ENCODE data around the gene ZNF135.

ZNF135 gene

DNA sequence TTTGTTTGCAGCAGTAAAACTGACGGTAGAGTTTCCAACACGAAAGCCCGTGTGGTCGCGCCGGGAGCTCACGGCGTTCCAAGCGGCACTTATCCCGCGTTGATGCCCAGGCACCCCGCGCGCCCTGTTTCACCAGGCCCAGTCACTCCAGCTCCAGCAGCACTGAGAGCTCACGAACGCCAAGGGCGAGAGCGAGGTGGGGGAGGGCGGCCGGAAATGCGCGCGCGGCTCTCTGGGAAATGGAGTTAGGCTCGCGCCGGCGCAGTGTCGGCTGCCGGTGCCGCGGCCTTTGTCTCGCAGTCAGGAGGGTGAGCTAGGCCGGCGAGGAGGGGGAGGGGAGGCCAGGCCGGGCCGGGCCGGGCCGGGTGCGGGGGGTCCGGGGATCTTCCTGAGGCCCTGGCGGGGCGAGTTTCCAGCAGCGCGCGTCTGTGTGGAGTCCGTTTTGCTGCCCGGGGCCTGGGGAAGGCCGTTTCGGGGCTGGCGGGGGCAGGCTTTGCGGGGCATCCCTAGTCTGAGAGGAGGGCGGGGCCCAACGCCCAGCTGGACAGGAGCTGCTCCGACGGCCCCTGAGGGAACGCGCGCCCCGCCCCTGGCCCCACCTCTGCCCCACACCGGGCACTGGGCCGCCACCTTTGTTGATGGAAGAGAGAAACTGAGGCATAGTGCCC, at the start of gene ZNF135:
Gene ZNF135, plus strand, starts transcription at position 280 of the 668 bp plus-strand sequence. CDS start 721 bp downstream, outside the sequence.
- peak; percentile 52 for DNase-seq (ENCODE audit: low read depth)

DNA sequence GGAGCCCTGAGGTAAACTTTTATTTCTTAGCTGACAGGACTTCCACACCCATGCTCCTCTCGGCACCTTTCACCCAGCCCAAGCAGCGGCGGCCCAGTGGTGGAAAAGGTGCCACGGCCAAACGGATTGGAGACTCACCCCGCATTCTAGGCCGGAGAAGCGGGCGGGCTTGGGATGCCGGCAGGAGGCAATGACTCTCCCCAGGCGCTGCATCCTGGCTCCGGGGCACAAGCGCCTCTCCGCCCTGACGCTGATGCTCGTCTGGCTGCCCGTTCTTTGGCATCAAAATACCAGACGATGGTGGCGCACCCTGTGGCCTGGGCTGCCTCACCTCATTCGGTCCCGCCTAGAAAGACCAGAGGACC, 49.8 kb upstream of the ZNF135 start:
- DNase-seq (ENCODE audit: low read depth): no peak

DNA sequence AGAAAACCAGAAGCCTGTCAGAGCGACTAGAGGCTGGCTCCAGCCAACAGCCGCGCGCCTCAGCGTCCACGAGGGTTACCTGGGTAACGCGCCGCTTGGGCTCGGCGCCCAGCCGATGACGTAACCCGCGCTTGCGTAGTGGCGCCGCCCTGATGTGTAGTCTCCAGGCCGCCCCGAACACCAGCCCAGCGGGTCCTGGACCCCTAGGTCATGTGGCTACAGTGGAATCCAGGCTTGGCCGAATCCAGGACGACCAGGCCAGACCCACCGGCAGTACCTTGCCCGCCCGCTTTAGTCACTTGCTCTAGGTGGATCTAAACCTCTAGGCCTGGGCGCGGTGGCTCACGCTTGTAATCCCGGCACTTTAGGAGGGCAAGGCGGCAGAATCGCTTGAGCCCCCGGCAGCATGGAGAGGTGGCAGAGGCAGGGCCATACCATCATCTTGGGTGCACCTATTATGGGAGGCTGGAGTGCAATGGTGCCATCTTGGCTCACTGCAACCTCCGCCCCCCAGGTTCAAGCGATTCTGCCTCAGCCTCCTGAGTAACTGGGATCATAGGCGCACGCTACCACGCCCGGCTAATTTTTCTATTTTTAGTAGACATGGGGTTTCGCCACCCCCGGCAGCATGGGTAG, 49.3 kb upstream of the ZNF135 start:
- DNase-seq (ENCODE audit: low read depth): peak; percentile 43

DNA sequence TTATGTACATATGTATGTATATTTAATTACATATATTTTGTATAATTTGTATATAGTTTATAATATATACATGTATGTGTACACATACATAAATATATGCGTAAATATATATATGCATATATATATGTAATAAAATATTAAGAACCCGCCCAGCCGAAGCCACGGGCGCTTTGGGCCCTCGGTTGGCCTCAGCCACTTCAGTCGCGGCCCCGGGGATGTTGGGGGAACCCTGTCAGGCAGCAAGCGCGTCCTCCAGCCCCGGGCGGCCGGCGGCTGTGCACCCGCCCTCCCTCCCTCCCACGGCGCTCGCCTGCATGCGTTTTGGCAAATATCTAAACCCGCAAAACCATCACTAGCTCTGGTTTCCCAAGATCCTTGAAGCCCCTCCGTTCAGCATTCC, 48.6 kb upstream of the ZNF135 start:
- no peak for DNase-seq (ENCODE audit: low read depth)

DNA sequence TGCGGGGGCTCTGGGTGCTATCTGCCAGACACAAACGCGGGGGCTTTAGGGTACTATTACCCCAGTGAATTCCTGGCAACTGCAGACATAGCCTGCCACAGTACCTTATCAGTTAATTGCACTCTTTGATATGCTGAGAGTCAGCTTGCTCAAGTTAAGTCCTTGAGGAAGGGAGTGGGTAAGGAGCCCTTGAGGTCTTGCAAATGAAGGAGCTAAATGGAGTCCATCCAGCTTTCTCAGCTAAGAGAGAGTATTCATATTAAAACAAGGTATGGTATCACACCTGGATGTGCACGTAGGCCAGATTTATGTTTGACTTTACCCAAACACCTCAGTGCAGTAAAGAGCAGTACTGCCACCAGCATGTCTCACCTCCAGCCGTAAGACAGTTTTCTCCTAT, 44.9 kb upstream of the ZNF135 start:
- DNase-seq (ENCODE audit: low read depth): no peak

DNA sequence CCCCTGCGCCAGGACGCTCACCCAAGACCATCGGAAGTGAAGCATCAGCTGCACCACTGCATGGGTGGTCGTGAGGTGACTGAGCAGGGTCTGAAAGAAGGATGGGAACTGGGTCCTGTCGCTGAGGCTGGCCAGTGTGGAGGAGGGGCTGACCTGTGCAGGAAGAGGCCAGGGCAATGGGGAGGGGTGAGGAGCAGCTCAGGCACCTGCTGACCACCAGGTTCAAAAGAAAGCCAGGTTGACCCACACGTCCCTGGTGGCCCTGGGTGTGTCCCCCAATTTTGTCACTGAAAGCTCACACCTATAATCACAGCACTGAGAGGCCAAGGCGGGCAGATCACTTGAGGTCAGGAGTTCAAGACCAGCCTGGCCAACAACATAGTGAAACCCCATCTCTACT, 39.0 kb upstream of the ZNF135 start:
- DNase-seq (ENCODE audit: low read depth): no peak

DNA sequence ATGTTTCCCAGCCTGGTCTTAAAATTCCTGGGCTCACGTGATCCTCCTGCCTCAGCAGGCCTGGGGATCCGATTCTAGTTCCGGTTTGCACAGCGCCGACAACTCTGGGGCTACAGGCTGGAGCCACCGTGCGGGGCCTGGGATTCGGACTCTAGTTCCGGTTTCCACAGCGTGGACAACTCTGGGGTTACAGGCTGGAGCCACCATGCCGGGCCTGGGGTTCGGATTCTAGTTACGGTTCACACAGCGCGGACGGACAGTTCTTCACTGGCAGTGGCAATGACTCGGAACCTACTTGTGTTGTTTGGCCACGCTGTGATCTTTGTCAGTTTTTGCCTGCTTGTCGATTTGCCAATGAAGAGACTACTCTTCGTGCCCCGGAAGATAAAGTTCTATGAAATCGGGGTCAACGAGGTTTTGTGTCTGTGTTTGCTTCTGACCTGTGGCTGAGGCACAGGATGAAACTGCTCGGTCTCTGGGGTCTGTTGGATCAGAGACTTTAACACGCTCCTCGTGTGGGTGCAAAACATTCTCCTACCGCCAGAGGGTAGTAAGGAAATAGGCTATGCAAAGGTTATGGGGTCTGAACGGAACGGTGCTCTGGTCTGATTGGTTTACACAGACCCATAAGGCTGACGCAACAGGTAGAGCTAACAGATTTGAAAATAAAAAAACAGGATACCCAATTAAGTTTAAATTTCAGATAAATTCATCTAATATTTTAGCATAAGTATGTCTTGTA, 37.4 kb upstream of the ZNF135 start:
- DNase-seq (ENCODE audit: low read depth): no peak

DNA sequence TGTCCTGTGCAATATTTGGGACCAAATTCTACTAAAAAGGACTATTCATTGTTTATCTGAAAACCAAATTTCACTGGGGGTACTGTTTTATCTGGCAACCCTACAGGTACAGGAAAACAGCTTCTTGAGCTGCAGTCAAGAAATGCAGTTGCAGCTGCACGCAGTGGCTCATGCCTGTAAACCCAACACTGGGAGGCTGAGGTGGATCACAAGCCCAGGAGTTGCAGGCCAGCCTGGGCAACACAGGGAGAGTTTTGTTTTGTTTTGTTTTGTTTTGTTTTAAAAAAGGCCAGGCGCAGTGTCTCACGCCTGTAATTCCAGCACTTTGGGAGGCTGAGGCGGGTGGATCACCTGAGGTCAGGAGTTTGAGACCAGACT, 36.8 kb upstream of the ZNF135 start:
- DNase-seq (ENCODE audit: low read depth): no peak

DNA sequence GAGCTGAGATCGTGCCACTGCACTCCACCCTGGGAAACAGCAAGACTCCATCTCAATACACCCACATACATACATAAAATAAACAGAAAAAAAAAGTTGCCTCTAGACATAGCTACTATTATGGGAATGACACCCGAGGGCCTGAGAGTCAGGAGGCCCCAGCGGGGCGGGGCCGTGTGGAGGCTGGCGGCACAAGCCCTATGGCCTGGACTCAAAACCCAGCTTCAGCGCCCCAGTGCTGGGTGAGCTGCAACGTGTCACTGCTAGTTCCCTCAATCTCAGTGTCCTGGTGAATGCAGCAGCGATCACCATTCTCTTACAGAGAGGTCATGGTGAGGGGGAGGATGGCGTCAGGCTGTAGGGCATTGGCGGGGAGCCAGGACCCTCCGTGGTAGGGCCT, 34.4 kb upstream of the ZNF135 start:
- DNase-seq (ENCODE audit: low read depth): no peak

DNA sequence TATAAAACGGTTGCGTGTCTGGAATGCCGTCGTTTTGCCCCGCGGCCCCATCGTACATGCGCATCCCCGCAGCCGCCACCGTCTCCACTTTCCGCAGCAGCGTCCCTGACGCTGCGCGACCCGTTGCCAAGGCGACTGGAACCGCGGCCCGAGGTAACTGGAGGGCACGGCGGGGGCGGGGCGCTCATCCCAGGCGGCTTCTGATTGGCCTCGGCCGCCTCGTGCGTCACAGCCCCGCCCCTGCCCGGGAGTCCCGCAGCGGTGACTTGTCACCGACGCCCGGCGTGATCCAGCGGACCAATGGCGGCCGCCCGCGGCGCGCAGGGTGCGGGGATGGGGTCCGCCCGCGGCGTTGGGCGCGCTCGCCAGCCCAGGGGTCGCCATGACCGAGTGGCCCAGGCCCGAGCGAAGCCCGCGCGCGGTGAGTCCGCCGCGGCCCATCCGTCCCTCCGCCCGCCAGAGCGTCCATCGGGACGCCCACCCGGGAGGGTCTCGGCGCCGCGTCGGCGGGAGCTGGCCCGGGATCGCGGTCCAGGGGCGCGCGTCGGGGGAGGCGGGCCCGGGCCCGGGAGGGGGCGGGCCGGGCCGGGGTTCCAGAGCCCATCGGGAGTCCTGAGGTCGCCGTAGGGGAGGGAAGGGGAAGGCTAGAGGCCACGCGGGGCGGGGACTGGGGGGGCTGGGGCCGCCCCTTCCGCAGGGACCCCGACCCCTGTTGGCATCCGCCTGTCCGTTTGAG, 25.2 kb upstream of the ZNF135 start, which contains the start of gene ZSCAN1:
Gene ZSCAN1, plus strand, starts transcription at position 285 of the 736 bp plus-strand sequence. CDS start 3,812 bp downstream, outside the sequence.
- DNase-seq (ENCODE audit: low read depth): peak; percentile 7

DNA sequence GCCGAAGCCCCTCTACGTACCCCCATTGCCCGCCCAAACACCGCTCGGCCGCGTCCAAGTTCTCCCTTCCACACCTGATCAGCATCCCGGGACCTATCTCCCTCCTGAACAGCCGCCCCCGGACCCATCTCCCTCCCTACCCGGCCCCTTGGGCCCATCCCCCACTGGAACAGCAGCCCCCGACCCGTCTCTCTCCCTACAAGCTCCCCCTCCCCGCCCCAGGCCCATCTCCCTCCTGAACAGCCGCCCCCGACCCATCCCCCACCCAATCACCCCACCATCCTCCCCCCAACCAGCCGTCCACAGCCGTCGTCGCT, 24.6 kb upstream of the ZNF135 start:
- no peak for DNase-seq (ENCODE audit: low read depth)

DNA sequence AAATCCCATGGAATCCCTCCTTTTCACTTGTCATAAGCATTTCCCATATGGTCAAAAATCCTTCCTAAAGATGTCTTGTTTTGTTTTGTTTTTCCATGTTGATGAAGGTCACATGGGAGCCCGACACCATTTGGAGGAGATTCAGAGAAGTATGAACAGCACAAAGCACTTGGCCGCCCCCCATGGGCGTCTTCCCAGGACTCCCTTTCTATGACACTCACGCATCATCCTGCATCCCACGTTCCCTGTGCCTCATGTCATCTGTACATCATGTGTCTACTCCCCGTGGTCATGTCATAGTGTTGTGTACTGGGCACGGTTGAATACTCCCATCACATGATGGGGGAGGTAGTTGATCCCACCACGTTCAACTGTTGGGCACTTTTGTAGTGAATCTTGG, 23.2 kb upstream of the ZNF135 start:
- no peak for DNase-seq (ENCODE audit: low read depth)

DNA sequence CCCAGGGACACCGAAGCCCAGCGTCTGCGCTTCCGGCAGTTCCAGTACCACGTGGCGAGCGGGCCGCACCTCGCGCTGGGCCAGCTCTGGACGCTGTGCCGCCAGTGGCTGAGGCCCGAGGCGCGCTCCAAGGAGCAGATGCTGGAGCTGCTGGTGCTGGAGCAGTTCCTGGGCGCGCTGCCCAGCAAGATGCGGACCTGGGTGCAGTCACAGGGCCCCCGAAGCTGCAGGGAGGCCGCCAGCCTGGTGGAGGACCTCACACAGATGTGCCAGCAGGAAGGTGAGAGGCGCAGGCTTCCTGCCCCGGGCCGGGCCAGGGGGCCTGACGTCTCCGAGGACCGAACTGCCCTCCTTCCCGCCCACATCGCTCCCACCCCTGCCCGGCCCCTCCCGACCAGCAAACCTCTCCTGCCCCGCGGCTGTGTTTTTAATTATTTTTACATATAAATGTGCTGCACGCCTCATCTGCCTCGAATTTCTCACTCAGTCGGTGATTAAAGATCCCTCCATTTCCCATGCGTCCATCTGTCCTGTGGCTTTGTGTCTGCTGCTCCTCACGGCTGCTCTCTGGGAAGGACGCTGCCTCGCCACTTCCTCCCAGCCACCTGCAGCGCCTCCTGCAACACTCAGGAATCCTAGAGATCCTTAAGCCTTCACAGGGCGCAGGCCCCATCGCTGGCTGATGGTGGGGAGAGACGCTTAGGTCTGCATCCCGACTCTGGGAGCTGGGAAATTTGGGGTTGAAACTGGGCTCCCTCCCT, 21.0 kb upstream of the ZNF135 start:
- no peak for DNase-seq (ENCODE audit: low read depth)

DNA sequence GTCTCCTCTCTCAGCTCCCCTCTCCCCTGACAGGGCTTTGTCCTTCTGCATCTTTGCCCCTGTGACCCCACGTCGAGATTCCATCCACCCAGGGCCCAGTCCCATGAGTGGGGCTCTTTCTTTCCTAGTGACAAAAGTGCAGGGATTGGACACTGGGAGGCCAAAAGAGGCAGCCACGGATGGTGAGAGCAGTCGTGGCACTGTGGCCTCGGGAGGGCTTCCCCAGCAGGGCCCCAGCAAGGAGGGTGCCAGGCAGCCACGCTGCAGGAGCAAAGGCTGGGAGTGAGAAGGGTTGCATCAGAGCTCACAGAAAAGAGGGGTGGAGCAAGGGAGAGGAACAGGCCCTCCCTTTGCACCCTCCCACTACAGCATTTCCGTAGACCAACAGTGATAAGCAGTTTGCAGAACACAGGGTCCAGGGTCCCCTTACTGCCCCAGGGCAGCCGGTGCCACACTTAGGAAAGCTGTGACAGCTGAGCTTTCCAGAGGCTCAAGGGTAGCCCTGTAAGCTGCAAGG, 20.3 kb upstream of the ZNF135 start:
- DNase-seq (ENCODE audit: low read depth): no peak

DNA sequence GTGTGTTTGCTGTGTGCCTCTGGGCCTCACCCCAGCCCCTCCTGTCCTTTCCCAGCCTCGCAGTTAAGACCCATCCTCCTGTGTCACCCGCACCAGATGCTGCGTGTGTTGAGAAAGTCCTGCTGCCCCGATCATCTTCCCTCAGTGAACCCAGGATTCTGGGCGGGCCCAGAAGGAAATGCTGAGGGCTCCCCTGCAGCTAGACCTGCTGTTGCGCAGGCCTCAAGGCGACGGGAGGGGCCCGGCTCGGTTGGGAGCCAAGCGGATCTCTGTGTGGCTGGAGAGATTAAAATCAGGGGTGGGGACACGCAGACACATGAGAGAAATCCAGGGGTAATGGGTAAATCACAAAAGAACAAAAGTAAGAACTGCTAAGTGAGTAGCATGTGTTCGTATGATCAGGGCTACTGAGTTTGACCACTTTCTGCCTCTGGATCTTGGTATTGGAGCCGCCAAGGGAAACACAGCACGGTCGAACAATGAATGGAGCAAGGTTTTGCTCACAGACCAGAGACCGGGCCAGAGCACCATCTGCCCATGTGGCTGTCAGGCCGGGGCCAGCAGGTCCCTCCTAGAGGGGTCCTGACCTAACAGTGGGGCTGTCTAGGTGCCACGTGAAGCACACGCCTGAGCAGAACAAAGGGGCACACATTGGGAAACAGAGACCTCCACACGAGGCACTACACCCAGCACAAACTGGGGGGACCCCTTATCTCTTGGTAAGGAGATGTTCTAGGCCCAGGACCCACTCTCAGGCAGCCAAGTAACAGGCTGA, 18.1 kb upstream of the ZNF135 start:
- DNase-seq (ENCODE audit: low read depth): no peak

DNA sequence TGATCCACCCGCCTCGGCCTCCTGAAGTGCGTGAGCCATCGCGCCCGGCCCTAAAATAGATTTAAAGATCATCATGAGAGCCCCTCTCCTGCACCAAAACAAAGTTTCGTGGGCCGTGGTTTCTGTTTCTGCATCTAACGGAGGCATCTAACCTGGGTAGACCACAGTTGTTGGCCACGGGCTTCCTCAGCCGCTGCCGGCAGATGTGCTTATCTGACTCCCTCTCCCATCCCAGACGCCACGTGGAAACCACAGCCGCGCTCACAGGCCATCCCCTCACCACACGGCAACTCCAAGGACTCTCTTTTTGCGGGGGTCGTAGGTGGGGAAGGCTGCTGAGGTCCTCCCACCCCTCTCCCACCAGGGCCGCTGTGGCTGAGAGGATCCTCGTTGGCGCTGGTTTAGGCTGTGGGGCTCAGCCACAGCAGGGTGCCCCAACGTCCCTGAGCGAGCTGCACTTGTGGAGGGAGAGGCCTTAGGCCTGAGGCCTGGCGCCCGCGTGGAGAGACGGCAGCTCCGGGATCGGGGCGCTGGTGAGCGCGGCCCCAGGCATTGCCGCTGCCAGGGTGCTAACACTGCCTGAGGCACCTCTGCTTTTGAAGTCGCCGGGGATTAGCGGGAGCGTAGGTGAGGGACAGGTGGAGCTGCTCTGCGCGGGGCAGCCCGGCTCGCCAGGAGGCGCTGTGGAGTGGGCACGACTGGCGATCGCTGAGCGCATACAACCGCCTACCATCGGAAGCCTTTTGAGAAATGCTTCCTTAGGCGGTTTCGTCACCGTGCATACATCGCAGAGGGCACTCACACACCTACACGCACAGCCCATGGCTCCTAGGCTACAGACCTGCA, 16.4 kb upstream of the ZNF135 start:
- DNase-seq (ENCODE audit: low read depth): no peak

DNA sequence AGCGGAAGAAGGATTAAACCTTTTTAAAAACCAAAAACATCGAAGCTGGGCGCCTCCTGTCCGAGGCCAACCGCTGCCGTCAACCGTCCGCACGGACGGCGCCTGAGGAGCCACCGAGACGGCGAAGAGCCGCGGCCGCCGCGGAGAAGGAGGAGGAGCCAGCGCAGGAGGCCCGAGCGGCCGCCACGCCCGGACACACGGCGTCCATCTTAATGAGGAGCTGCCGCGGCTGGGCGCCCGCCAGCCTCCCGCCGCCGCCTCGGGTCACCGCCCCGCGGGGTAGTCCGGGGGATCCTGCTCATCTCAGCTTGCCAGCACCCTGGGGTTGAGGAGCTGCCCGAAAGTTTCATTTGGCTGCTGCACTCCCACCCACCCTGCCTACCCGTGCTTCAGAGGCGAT, 14.7 kb upstream of the ZNF135 start:
- no peak for DNase-seq (ENCODE audit: low read depth)

DNA sequence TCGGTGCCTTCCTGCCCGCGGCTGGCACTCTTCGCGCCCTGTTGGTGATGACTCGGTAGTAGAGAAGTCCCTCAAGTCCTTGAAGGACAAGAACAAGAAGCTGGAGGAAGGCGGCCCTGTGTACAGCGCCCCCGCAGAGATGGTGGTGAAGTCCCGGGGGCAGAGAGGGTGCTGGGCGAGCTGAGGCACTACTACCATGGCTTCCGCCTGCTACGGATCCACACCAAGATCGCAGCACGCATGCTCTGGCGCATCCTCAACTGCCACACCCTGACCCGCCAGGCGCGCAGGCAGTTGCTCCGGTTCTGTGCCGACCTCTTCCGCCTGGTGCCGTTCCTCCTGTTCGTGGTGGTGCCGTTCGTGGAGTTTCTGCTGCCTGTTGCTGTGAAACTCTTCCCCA, 14.2 kb upstream of the ZNF135 start:
- DNase-seq (ENCODE audit: low read depth): no peak

DNA sequence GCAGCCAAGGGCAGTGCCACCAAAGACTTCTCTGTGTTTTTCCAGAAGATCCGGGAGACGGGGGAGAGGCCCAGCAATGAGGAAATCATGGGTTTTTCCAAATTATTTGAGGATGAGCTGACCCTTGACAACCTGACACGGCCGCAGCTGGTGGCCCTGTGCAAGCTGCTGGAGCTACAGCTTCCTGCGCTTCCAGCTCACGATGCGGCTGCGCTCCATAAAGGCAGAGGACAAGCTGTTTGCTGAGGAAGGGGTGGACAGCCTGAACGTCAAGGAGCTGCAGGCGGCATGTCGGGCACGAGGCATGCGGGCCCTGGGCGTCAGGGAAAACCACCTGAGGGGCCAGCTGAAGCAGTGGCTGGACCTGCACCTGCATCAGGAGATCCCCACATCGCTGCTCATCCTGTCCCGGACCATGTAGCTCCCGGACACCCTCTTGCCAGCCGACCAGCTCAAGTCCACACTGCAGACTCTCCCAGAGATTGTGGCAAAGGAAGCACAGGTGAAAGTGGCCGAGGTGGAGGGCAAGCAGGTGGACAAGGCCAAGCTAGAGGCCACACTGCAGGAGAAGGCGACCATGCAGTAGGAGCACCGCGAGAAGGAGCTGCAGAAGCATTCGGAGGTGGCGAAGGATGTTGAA, 13.6 kb upstream of the ZNF135 start:
- DNase-seq (ENCODE audit: low read depth): no peak

DNA sequence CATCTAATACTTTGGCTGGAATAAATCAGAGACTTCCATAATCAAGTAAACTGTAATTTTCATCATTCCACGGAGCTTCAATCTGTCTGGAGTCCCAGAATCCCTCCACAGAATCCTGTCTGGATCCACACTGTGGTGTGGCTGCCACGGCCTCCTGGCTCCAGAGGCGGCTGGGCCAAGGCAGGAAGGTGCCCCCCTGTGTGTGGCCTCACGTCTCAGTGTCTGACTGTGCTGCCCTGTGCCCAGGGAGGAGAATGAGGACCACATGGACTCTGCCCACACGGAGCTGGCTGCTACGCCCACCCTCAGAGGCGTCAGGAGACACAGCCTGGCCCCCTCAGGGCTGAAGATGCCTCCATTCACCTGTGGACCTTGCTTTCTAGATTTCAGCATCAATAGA, 12.2 kb upstream of the ZNF135 start:
- no peak for DNase-seq (ENCODE audit: low read depth)
